ENCODE data around the gene ICA1.

ICA1 gene

DNA sequence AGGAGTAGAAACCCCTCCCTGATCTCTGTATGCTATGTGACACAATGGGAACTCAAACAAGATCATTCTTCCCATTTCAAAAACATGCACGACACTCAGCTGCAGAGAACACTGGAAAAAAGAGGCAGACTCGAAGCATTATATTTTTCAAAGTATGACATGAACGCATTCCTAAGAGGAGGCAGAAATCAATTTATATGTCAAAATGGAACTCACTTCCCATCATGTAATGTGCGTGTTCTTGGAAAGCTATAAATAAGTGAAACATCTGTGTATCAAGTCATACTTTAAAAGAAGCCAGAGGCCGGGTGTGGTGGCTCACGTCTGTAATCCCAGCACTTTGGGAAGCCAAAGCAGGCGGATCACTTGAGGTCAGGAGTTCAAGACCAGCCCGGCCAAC is 142.7 kb downstream of the ICA1 start:
- POLR2A ChIA-PET = no interaction called here
- TF ChIP-seq ZNF280C (tag by site-specific recombination; IDR thresholded peaks at IDR 0.05) (no peak), ZBTB1 (tag by site-specific recombination; IDR thresholded peaks at IDR 0.05) (no peak), ZNF548 (tag by site-specific recombination; IDR thresholded peaks at IDR 0.05) (no peak), ZNF391 (tag by site-specific recombination; IDR thresholded peaks at IDR 0.05; ENCODE audit: borderline replicate concordance, low read depth) (no peak), ZNF114 (tag by site-specific recombination; IDR thresholded peaks at IDR 0.05) (no peak), PRDM2 (tag by site-specific recombination; IDR thresholded peaks at IDR 0.05; ENCODE audit: borderline replicate concordance) (no peak), SP3 (tag by site-specific recombination; IDR thresholded peaks at IDR 0.05) (no peak), ZNF514 (tag by site-specific recombination; IDR thresholded peaks at IDR 0.05) (no peak), MEIS1 (CRISPR knock-in tag; IDR thresholded peaks at IDR 0.05; ENCODE audit: borderline replicate concordance) (no peak), ZFHX2 (tag by site-specific recombination; conservative IDR thresholded peaks at IDR 0.05) (no peak), ZIC2 (tag by site-specific recombination; IDR thresholded peaks at IDR 0.05) (no peak), ZNF645 (tag by site-specific recombination; IDR thresholded peaks at IDR 0.05) (no peak), ZNF768 (tag by site-specific recombination; IDR thresholded peaks at IDR 0.05) (no peak)
- TF ChIP-seq, protein P1, sequence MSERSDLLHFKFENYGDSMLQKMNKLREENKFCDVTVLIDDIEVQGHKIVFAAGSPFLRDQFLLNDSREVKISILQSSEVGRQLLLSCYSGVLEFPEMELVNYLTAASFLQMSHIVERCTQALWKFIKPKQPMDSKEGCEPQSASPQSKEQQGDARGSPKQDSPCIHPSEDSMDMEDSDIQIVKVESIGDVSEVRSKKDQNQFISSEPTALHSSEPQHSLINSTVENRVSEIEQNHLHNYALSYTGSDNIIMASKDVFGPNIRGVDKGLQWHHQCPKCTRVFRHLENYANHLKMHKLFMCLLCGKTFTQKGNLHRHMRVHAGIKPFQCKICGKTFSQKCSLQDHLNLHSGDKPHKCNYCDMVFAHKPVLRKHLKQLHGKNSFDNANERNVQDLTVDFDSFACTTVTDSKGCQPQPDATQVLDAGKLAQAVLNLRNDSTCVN (tag by site-specific recombination; optimal IDR thresholded peaks at IDR 0.05) = no peak
- Histone ChIP-seq H3K4me1 (ENCODE audit: control insufficient read depth, insufficient read depth, low read length) (no peaks in the 10 kb centered on the region), H3K9me3 (ENCODE audit: control insufficient read depth, insufficient read depth, low read depth, low read length) (no peaks in the 10 kb centered on the region), H3K4me3 (ENCODE audit: low read depth, low read length) (no peak overlapping the region), H3K27ac (ENCODE audit: extremely low read depth, low read depth, low read length) (no peak overlapping the region), H3K36me3 (ENCODE audit: control insufficient read depth in 2 of 2, insufficient read depth in 1 of 2, low read length in 2 of 2) (no peaks in the 10 kb centered on the region)
- CTCF ChIA-PET = interaction anchor here (0.7 kb wide), 1 partner anchor 301 kb away, joined by 3 read pairs; no protein-coding TSS in a partner anchor

DNA sequence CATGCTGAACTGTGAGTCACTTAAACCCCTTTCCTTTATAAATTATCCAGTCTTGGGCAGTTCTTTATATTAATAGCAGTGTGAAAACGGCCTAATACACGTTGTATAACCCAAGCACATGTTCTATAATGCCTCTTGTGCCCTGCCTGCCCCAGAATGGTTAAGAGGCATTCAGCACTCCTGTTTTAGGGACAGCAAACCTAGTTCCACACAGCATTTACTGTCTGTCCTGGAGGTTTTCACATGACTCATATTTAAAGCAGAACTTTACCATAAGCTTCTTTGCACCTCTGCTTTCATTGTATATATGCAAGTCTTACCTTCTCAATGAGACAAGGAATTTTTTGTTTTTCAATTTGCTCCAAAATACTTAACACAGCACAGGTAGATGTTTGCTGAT is 144.8 kb downstream of the ICA1 start:
- Histone ChIP-seq H3K4me1 (ENCODE audit: control insufficient read depth, insufficient read depth, low read length) (no peaks in the 10 kb centered on the region), H3K4me3 (ENCODE audit: low read depth, low read length) (no peak overlapping the region), H3K9me3 (ENCODE audit: control insufficient read depth, insufficient read depth, low read depth, low read length) (no peaks in the 10 kb centered on the region), H3K27ac (ENCODE audit: extremely low read depth, low read depth, low read length) (no peak overlapping the region), H3K36me3 (ENCODE audit: control insufficient read depth in 2 of 2, insufficient read depth in 1 of 2, low read length in 2 of 2) (no peaks in the 10 kb centered on the region)
- POLR2A ChIA-PET = no interaction called here
- TF ChIP-seq REST (tag by site-specific recombination; IDR thresholded peaks at IDR 0.05) (0 out of 2 replicates have a peak, but pooled peaks have one; percentile 49), OVOL3 (tag by site-specific recombination; IDR thresholded peaks at IDR 0.05) (no peak)
- TF ChIP-seq, protein P2, sequence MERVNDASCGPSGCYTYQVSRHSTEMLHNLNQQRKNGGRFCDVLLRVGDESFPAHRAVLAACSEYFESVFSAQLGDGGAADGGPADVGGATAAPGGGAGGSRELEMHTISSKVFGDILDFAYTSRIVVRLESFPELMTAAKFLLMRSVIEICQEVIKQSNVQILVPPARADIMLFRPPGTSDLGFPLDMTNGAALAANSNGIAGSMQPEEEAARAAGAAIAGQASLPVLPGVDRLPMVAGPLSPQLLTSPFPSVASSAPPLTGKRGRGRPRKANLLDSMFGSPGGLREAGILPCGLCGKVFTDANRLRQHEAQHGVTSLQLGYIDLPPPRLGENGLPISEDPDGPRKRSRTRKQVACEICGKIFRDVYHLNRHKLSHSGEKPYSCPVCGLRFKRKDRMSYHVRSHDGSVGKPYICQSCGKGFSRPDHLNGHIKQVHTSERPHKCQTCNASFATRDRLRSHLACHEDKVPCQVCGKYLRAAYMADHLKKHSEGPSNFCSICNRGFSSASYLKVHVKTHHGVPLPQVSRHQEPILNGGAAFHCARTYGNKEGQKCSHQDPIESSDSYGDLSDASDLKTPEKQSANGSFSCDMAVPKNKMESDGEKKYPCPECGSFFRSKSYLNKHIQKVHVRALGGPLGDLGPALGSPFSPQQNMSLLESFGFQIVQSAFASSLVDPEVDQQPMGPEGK (tag by site-specific recombination; IDR thresholded peaks at IDR 0.05) = no peak
- CTCF ChIA-PET = interaction anchor here (1.0 kb wide), 1 partner anchor 179 kb away, joined by 3 read pairs; no protein-coding TSS in a partner anchor

Data from HEK293 (cell line).